ENCODE results near the gene OSBP2. TPM values are rescaled to one million over a fixed set of nuclear protein-coding genes. Genes with fewer than 3 reads are reported as not detected.
A peak's percentile ranks its signal among the peaks of the same experiment; 100 is the strongest.

Gene OSBP2
- total and polyA plus RNA-seq, 8 donors, result 1.9 to 3.3 (median 2.6) TPM

DNA sequence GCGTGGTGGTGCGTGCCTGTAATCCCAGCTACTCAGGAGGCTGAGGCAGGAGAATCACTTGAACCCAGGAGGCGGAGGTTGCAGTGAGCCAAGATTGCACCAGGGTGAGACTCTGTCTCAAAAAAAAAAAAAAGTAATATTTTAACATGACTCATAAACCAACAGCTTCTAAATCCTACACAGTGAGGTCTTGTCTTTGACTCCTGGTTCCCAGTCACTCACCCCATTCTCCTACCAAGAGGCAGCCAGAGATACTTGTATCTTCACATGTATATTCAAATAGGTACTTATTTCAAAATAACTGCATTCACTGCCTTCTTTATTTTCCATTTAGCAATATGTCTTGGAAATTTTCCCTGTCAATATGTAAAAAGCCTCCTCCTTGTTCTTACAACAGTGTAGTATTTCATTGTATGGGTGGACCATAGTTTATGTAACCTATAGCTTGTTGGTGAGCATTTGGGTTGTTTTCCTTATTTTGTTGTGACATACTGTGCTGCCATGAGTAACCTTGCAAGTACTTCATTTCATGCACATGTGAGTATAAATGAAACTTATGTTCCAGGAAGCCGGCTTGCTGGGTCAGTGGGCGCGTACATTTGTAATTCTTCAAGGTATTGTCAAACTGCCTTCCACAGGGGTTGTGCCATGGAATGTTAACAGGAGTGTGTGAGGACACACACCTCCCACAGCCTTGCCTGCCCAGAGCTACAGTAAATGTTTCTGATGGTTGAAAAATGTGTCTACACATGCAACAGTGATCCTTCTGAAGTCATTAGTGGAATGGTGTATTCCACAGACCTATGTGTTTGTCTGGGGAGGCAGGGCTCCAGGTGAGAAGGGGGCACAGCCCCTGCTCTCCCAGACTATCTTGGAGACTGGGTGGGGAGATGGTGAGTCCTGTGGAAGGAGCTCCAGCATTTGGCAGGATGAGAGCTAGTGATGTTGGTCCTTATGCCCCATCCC, 47.9 kb downstream of the OSBP2 start:
- no peak for ATAC-seq

GRCh38 chr22:30743257-30744020, 48.8 kb downstream of the OSBP2 start:
- ATAC-seq, result no peak
- intact Hi-C loops (cut with DNase I), result no loop called here
- Histone ChIP-seq H3K36me3 (no peaks in the 10 kb centered on the region), H3K27ac (no peak overlapping the region), H3K4me3 (no peak overlapping the region), H3K9me3 (no peaks in the 10 kb centered on the region), H3K27me3 (no peaks in the 10 kb centered on the region), H3K4me1 (no peaks in the 10 kb centered on the region)
- TF ChIP-seq, protein P1, sequence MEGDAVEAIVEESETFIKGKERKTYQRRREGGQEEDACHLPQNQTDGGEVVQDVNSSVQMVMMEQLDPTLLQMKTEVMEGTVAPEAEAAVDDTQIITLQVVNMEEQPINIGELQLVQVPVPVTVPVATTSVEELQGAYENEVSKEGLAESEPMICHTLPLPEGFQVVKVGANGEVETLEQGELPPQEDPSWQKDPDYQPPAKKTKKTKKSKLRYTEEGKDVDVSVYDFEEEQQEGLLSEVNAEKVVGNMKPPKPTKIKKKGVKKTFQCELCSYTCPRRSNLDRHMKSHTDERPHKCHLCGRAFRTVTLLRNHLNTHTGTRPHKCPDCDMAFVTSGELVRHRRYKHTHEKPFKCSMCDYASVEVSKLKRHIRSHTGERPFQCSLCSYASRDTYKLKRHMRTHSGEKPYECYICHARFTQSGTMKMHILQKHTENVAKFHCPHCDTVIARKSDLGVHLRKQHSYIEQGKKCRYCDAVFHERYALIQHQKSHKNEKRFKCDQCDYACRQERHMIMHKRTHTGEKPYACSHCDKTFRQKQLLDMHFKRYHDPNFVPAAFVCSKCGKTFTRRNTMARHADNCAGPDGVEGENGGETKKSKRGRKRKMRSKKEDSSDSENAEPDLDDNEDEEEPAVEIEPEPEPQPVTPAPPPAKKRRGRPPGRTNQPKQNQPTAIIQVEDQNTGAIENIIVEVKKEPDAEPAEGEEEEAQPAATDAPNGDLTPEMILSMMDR (IDR thresholded peaks at IDR 0.05), result no peak
- WGBS, 2 donors, result 88 to 90% methylated on average over 10 of the region's 10 CpGs
- DNase-seq, result no peak
- FAIRE-seq, result no peak

More for the DNA sequence above, 47.9 kb downstream of the OSBP2 start:
- H3K4me3 ChIP-seq, result no peak overlapping the region
- intact Hi-C loops (cut with DNase I), result no loop called here
- H3K27me3 ChIP-seq, result no peaks in the 10 kb centered on the region
- DNase-seq (peak in 1 of 6 donors; percentile 6), FAIRE-seq (no peak)
- H3K27ac ChIP-seq, result no peak overlapping the region
- TF ChIP-seq, protein P1 (IDR thresholded peaks at IDR 0.05), result no peak
- WGBS, 2 donors, result 80 to 86% methylated on average over 6 of the region's 6 CpGs
- H3K9me3 ChIP-seq, result no peaks in the 10 kb centered on the region
- no peaks in the 10 kb centered on the region for H3K36me3 ChIP-seq
- H3K4me1 ChIP-seq, result no peaks in the 10 kb centered on the region

- no peaks in the 10 kb centered on the region for H3K9me3 ChIP-seq
- H3K4me1 ChIP-seq, result no peaks in the 10 kb centered on the region
- DNase-seq, result no peak
- WGBS, 2 donors, result 78 to 80% methylated on average over 3 of the region's 3 CpGs
- TF ChIP-seq, protein P1 (IDR thresholded peaks at IDR 0.05), result no peak
- no peak for ATAC-seq
- intact Hi-C loops (cut with DNase I), result no loop called here
- no peak overlapping the region for H3K4me3 ChIP-seq
- H3K36me3 ChIP-seq, result no peaks in the 10 kb centered on the region
- no peaks in the 10 kb centered on the region for H3K27me3 ChIP-seq
- H3K27ac ChIP-seq, result no peak overlapping the region
- no peak for FAIRE-seq
Measured at GRCh38 chr22:30744224-30744623, 49.5 kb downstream of the OSBP2 start.

- no peak for DNase-seq
- Histone ChIP-seq H3K9me3 (no peaks in the 10 kb centered on the region), H3K4me3 (no peak overlapping the region), H3K27me3 (no peaks in the 10 kb centered on the region), H3K36me3 (no peaks in the 10 kb centered on the region), H3K27ac (no peak overlapping the region), H3K4me1 (no peaks in the 10 kb centered on the region)
- intact Hi-C loops (cut with DNase I), result no loop called here
- 82 to 86% methylated on average over 7 of the region's 7 CpGs for WGBS, 2 donors
- ATAC-seq, result no peak
- TF ChIP-seq, protein P1 (IDR thresholded peaks at IDR 0.05), result no peak
- no peak for FAIRE-seq
Measured at GRCh38 chr22:30747493-30747892, 52.8 kb downstream of the OSBP2 start.

All from pancreas (tissue), 10 donors.